RWPE2 (cell line): ENCODE data around the gene RPS6KA5.

Source experiments
- ATAC-seq: fragments of 200-7000 bp; cut with Tn5 transposase; 3 replicates; pipeline ENCODE4 v1.9.1; 2021; ENCODE audit warnings: low read depth
- DNase-seq: peaks from one replicate; pipeline ENCODE4 v3.0.0-alpha.2; 2020; ENCODE audit warnings: low spot score
- H3K27ac ChIP-seq: fragments of 450-650 bp; 2 replicates; pipeline ENCODE4 v1.5.1; 2017; ENCODE audit warnings: mild to moderate bottlenecking; ENCODE audit not compliant: poor library complexity, severe bottlenecking
- H3K27me3 ChIP-seq: fragments of 250-450 bp; sonication (Bioruptor Pico); 2 replicates; pipeline ENCODE4 v1.5.1; 2021; ENCODE audit warnings: mild to moderate bottlenecking, moderate library complexity; ENCODE audit not compliant: insufficient read depth, poor library complexity, severe bottlenecking
- H3K36me3 ChIP-seq: fragments of 250-450 bp; sonication (Bioruptor Pico); 2 replicates; pipeline ENCODE4 v1.5.1; 2020; ENCODE audit warnings: low read depth, mild to moderate bottlenecking, moderate library complexity
- H3K4me1 ChIP-seq: fragments of 250-450 bp; sonication (Bioruptor Pico); 2 replicates; pipeline ENCODE4 v1.5.1; 2021; ENCODE audit warnings: mild to moderate bottlenecking, moderate library complexity; ENCODE audit not compliant: insufficient read depth, poor library complexity, severe bottlenecking
- H3K4me3 ChIP-seq: fragments of 250-450 bp; sonication (Bioruptor Pico); 2 replicates; pipeline ENCODE4 v1.5.1; 2021; ENCODE audit warnings: mild to moderate bottlenecking, moderate library complexity; ENCODE audit not compliant: severe bottlenecking
- H3K9me3 ChIP-seq: fragments of 250-450 bp; sonication (Bioruptor Pico); 2 replicates; pipeline ENCODE4 v1.5.1; 2021; ENCODE audit warnings: mild to moderate bottlenecking, moderate library complexity; ENCODE audit not compliant: severe bottlenecking
- TF ChIP-seq, protein P1 (sequence below): fragments of 450-650 bp; IDR thresholded peaks from one replicate; pipeline ENCODE4 v1.5.1; 2017; ENCODE audit warnings: mild to moderate bottlenecking, moderate library complexity; ENCODE audit not compliant: poor library complexity, severe bottlenecking

The RPS6KA5 gene

DNA sequence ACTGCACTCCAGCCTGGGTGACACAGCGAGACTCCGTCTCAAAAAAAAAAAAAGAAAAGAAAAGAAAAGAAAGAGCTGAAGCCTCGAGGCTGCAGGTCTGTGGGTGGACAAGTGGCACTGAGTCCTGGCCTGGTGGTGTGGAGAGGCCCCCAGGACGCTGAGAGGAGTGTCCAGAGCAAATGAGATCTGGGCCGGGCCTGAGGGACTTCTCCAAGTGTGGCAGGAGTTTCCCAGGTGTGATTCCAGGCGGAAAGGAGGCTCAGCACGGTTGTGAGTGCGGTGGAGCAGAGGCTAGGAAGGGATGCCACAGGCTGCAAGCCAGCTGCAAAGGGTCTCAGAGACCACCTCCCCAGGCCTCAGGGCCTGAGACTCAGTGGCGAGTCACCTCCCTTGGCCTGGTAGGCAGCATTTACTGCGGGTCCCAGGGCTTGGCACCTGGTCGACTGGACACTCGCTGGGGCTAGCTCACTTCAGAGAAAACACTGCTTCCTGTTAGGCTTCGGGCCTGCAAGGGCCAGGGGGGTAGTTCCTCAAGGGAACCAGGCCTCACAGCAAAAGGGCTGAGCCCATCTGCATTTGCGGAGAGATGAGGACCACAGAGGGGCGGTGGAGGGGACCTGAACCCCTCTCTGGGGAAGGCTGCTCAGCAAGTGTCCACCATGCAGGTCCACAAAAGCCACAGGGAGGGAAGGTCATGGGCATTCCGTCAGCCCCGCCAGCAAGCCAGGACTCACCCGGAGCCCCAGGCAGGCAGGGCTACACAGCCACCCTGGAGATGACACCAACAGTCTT is 256.0 kb downstream of the RPS6KA5 start:
- no peak for ATAC-seq
- no peaks in the 10 kb centered on the region for H3K9me3 ChIP-seq
- no peaks in the 10 kb centered on the region for H3K27me3 ChIP-seq
- no peak overlapping the region for H3K4me3 ChIP-seq
- no peak for DNase-seq
- H3K4me1 ChIP-seq = no peaks in the 10 kb centered on the region
- no peaks in the 10 kb centered on the region for H3K36me3 ChIP-seq
- H3K27ac ChIP-seq = no peak overlapping the region
- TF ChIP-seq, protein P1, sequence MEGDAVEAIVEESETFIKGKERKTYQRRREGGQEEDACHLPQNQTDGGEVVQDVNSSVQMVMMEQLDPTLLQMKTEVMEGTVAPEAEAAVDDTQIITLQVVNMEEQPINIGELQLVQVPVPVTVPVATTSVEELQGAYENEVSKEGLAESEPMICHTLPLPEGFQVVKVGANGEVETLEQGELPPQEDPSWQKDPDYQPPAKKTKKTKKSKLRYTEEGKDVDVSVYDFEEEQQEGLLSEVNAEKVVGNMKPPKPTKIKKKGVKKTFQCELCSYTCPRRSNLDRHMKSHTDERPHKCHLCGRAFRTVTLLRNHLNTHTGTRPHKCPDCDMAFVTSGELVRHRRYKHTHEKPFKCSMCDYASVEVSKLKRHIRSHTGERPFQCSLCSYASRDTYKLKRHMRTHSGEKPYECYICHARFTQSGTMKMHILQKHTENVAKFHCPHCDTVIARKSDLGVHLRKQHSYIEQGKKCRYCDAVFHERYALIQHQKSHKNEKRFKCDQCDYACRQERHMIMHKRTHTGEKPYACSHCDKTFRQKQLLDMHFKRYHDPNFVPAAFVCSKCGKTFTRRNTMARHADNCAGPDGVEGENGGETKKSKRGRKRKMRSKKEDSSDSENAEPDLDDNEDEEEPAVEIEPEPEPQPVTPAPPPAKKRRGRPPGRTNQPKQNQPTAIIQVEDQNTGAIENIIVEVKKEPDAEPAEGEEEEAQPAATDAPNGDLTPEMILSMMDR = no peak

DNA sequence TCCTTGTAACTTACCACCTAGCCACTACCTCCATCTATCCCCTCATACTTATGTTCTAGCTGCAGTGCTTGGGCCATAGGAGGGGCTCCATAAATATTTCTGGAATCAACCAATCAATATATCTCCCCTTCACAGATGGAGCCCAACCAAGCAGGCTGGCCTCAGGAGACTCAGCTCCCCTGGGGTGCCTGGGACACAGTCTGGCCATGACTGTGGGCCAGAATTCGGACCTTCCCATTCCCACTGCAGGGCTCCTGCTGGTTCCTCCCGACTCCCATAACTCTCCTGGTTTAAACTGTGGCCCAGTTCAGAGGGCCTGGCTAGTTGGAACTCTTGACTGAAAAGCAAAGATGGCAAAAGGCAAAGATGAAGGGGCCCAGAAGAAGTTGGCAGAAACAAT is 257.2 kb downstream of the RPS6KA5 start:
- TF ChIP-seq, protein P1 = no peak
- DNase-seq = no peak
- H3K27ac ChIP-seq = no peak overlapping the region
- H3K9me3 ChIP-seq = no peaks in the 10 kb centered on the region
- H3K4me3 ChIP-seq = no peak overlapping the region
- no peak for ATAC-seq
- no peaks in the 10 kb centered on the region for H3K27me3 ChIP-seq
- H3K36me3 ChIP-seq = no peaks in the 10 kb centered on the region
- peaks cover under 1% of the 10 kb centered on the region for H3K4me1 ChIP-seq

DNA sequence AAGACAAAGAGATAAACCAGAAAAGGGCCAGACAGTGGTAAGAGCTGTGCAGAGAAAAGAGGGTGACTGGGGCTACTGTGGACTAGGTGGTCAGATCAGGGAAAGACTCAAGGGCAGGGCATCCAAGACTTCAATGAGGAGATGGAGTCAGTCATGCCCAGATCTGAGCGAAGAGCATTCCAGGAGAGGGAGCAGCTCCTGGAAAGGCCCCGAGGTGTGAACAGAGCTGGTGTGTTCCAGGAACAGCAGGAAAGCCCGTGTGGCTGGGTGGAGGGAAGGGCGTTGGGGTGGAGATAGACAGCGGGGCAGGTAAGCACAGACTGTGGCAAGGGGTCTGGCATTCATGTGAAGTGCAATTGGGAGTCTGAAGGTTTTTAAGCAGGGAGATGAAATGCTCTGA is 261.0 kb downstream of the RPS6KA5 start:
- TF ChIP-seq, protein P1 = no peak
- Histone ChIP-seq H3K4me1 (peaks cover 19% of the 10 kb centered on the region), H3K4me3 (no peak overlapping the region), H3K27me3 (no peaks in the 10 kb centered on the region), H3K9me3 (no peaks in the 10 kb centered on the region), H3K36me3 (no peaks in the 10 kb centered on the region), H3K27ac (no peak overlapping the region)
- DNase-seq = no peak
- no peak for ATAC-seq

DNA sequence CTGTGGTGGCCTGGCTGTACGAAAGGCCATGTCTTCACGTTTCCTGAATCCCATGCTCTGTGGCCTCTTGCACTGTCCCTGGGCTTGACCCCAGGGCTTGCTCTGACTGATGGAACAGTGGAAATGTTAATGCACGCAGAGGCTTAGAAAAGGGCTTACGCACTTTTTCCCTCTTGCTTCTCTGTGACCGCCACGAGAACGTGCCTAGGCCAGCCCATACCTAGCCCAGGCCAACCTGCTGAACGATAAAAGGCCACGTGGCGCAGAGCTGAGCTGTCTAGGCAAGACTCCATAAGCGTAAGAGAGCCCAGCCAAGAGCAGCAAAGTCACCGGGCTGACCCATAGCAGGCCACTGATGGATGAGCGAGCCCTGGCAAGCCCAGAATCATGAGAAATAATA is 262.5 kb downstream of the RPS6KA5 start:
- no peak overlapping the region for H3K27ac ChIP-seq
- H3K27me3 ChIP-seq = no peaks in the 10 kb centered on the region

More for the DNA sequence above, 262.5 kb downstream of the RPS6KA5 start:
- ATAC-seq (no peak), DNase-seq (no peak)
- H3K9me3 ChIP-seq = no peaks in the 10 kb centered on the region
- no peaks in the 10 kb centered on the region for H3K36me3 ChIP-seq
- TF ChIP-seq, protein P1 = no peak
- H3K4me3 ChIP-seq = no peak overlapping the region
- peaks cover 19% of the 10 kb centered on the region for H3K4me1 ChIP-seq
